ENCODE measurements around the gene PASK.
"Not testable (repeated sequence)": the region's sequence is repeated elsewhere in the genome, so short reads cannot be mapped to it uniquely, and the experiment has no call there.

PASK gene

DNA sequence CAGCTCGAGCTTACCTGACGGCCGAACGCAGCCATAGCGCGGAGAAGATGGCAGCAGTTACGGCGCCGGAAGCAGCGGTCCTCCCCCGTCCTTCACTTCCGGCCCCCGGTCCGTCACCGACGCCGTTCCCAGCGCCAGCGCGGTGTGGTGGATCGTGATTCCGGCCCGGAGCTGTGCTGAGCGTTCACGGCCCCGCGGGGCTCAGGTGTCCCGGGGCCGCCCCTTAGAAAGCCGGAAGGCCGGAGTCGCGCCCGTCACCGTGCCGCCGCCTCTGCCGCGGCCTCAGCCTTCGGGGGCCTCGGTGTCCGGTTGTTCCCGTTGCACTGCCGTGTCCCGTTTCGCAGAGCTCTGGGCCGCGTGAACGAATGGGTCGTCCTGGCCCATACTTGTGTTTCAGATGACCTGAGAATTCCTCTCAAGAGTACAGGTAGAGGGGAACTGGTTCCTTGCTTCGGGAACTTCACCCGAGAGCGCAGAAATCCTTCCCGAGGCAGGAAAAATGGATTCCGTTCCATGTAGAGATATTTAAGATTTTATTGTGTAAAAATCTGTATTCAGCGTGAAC lies 47.0 kb downstream of the PASK start, which contains the start of gene MTERF4:
Gene MTERF4, minus strand, starts transcription at position 49 of the 565 bp plus-strand sequence. Its CDS starts 14 bp downstream, at position 35.
- peak; percentile 72 to 88 (median 82) for DNase-seq

DNA sequence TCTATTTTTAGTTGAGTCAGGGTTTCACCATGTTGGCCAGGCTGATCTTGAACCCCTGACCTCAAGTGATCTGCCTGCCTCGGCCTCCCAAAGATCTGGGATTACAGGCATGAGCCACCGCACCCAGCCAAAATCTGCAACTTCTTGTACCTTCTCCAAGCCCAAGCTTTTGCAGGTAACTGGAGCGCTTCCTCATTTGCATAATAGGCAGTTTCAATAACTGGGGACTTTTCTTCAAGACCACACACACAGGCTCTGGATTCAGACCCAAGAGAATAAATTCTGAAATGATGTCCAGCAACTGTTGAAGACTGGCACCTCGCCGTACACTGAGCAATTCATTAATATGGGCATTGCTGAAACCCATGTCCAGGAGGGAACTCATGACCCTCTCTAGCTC lies 50.0 kb downstream of the PASK start:
- DNase-seq: no peak

DNA sequence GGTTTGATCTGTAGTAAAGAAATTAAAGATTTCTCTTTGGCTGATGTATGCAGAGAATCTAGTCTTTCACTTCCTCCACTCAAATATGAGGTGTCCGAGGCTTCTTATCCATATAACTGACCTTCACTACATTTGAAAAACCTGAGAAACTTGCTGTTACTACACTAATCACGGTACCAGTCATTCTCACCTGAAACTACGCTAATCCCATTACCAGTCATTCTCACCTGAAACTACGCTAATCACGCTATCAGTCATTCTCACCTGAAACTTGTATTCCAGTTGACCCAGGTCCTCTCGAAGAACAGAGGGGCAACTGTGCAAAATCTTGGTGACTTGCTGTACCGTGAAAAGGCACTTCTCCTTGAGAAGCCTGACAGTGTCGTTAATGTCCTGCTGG lies 52.3 kb downstream of the PASK start:
- DNase-seq: no peak

DNA sequence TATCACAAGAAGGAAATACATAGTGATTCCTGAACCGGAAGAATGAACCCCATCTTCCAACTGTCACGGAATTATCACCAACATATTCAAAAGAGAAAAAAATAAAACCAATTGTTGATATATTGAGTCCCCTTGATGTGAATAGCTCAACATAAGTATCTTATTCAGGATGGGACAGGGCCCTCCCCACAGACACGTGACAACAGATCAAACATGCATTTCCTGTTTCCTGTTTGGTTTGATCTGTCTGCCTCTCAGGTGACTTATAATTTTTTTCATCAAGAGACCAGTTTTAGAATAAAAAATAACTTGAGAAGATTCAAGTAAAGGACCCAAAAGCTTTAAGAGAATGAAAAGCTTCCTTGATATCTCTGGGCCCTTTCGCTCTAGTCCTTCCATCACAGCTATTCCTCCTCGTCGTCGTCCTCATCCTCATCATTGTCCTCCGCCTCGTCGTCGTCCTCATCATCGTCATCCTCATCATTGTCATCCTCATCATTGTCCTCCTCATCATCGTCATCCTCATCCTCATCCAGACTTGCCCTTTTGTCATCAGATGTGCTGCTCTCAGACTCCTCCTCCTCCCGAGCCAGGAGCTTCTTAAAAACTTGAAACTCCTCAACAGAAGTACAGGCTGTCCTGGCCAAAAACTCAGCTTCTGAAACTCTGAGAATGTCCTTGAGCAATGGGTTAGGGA lies 53.5 kb downstream of the PASK start:
- peak in 1 of 4 experiments; percentile 29 for DNase-seq

DNA sequence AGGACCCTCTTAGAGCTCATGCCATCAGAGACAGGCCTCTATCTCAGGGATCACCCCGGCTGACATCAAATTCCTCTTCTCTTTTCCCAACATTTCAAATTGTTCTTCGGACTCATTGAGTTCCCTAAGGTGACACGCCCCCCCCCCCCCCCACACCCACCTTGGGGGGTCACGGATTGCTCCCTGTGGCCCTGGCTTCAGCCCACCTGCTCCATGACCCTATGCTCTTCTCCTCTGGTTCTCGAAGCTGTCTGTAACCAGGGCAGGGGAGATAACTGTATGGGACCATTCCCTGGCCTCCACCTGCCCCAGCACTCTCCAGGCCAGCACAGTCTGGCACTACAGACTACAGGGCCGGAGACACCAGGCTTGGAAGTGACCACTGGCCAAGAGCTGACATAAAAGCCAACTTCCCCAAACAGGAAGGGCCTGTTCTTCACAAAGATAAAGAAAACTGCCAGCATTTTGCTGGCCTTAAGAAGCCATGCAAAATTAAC lies 54.3 kb downstream of the PASK start:
- DNase-seq: no peak

DNA sequence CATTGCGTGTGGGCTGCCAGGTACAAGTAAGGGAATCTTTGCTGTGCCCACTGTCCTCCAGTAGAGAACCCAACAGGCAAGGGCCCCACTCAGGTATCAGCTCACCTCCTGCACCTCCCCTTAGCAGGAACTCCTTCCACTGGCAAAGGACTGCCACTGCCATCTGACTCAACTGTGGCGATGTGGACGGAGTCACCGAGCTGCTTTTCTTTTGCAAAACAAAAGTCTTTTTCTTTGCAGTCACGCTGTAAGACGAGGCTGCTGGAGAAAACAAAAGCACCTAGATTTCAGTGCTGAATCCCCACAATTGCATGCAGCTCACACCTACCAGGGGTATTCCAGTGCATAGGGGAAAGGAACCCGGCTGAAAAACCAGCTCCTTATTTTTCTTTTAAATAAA lies 55.1 kb downstream of the PASK start:
- no peak for DNase-seq

DNA sequence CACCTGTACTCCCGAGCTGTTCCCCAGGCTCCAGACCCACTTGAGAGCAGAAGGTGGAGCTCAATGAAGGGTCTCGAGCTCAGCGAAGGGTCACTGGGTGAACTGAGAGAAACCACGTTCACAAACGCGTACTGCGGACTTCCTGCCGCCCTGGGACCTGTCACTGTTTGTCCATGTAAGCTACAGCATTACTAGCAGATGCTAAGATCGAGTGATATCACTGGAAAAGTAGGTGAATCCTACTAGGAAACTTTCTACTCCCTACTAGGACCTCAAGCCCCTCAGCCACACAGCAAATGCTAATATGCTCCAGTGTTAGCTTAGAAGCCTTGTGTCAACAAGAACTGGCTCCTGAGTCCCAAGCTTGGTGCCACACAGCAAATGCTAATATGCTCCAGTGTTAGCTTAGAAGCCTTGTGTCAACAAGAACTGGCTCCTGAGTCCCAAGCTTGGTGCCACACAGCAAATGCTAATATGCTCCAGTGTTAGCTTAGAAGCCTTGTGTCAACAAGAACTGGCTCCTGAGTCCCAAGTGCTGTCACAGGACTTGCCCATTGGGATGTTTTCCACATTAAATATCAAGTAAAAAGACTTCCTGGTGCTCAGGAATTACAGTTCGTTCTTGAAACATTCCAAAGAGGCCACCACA lies 56.0 kb downstream of the PASK start:
- not testable (repeated sequence) for DNase-seq

DNA sequence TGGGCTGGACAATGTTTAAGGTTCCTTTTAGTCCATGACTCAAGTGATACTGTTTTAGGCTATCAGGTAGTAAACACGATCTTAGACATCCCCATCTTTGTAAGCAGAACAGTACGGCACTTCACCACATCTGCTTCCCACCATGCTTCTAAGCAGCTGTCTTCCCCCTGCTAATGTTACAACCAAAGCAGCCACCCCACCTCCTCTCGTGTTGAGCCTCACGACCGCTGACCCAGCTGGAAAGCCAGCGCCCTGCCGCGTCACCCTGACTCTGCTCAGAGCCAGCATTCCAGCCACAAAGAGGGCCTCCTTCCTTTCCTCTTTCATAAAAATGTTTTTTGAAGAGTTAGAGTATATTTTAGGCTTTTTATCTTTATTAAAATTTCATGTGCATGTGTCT lies 56.6 kb downstream of the PASK start:
- no peak for DNase-seq

DNA sequence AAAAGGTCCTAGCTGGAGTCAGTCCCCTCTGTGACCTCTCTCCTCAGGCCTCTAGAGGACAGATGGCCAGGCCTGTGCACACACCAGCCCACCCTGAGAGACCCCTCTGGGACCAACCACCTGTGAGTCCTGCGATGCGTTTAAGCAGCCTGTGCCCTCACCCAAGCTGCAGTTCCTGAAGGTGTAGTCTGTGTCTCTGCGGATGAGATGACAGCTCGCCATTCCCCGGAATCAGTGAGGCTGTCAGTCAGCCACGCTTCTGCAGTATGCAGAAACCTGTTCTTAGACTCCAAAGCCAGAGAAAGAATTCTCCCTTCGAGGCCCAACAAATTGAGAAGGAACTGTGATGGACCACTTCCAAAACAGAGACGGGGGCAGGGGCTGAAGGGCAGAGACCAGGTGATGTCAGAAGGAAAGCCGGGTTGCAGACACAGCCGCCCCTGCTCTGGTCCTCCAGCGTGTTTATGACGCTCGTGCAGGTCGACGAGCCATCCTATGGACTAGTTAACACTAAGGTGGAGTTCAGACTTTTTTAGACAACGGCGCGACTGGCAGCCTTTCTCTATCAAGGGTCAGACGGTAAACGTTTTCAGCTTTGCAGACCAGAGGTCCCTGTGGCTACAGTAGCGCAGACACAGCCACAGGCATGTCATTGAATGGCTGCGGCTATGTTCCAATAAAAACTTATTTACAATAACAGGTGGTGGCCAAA lies 57.4 kb downstream of the PASK start:
- no peak for DNase-seq

DNA sequence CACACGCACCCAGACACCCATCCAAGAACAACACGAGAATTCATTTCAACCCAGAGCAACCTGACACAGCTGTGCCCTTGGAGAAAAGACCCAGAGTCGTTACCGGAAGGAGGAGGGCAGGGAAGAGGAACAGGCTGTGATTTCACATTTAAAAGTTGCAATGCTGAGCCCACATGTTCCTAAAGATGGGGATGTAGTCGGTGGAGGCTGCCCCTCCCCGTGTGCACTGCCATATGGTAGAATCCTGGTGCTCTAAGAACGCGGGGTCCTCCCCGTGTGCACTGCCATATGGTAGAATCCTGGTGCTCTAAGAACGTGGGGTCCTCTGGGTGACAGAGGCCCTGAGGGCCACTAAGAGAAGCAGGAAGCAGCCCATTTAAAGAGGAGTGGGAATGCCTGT lies 58.1 kb downstream of the PASK start:
- DNase-seq: no peak

DNA sequence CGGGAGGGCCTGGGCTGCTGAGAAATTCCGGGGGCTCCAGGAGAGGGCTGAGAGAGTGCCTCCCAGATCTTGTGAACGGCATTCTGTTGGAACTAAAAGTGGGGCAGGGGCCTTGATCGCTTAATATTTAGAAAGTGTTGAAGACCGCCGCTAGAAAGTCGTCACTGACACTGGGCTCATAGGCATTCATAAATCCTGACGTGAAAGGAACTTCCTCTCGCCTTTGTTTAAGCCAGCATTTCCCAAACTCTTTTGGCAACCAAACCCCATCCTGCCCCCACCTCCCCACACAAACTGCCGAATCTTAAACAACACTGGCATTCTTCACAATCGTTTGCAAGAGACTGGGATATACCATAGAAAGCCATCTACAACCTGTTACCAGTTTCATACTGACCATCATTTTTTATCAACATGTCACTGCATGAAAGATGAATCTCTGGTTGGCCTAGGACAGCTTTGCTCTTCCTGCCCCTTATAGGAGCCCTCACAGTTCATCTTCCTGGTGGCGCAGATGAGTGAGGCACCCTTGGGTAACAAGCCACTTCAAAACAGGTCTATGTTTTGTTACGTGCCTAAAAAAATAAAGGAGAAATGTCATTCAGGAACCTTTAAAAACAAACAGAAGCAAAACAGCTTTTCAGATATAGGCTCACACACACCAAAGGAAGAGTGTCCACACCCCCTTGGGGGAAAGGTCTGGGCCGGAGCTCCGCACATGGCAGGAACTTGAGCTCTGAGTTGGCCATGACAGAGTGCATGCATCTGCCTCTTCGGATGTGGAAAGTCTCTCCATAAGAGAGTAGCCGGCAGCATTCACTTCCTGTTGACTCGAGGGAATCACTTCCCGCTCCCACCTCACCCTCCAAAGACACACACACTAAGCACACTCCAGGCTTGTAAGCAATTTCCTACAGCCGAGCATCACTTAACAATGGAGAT lies 60.2 kb downstream of the PASK start:
- no peak for DNase-seq

DNA sequence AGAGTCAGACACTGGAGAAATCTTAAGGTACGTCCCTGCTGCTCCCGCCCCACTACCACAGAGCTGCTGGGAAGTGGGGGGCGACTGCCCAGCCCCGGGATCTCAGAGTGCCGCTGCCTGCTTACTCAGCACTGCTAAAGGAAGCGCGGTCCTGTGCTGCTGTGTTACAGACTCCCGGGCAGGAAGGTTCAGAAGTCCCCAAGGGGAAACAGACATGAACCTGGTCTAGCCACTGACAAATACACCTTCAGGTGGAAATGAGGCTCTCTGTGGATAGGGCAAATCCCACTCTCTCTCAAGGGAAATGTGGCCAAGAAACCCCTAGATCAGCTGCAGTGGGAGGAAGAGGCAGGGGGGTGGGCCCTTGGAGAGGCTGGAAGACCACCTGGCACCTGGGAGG lies 60.9 kb downstream of the PASK start:
- no peak for DNase-seq

DNA sequence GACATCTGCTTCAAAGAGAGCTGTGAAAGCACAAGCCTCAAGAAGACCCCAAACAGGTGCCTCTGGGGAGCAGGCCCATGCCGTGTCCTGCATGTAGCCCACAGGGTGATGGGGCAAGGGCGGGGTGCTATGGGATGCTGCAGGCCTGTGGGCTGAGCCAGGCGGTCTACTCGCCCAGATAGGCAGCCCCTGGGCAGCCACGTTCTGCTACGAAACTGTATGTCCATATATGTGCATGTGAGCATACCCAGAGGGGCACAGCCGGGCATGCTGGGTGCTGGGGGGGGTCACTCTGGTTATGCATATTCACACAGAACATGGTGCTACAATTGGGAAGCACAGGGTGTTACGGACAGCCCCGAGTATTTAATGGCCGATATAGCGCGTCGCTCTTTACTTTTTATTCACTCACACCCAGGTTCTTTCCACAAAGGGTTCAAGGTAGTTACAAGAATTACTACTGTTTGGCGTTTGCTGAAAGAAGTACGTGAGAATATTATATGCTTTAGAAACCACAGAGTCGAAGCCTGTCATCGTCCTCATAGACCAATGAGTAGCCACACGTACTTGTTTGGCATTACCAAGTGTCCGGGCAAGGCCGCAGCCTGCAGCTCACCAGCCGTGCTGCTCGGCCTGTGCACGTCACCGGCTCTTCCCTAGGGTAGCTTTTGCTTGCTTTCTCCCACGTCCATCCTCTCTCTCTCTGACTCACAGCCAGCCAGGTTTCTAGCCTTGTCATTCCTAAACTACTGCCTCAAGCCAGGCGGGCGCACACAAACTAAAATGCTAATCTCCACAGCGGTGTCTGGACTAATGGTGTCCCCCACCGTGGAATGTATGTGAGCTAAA lies 61.6 kb downstream of the PASK start:
- DNase-seq: no peak

DNA sequence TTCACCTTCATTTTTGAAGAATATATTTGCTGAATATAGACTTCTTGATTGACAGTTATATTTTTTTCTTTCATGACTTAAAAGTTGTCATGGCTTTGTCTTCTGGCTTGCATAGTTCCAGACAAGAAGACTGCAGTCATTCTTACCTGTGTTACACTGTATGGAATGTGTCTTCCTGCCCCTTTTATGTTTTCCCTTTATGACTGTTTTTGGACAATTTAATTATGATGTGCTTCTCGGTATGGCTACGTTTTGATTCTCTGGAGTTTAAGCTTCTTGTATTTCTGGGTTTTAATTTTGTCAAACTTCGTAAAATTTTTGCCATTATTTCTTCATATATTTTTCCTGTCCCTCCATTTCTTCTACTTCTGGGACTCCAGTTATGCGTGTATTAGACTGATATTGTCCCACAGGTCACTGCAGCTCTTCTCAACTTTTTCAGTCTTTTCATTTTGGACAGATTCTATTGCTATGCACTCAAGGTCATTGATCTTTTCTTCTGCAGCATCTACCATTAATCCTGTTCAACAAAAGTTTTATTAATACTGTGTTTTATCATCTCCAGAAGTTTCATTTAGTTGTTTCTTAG lies 64.3 kb downstream of the PASK start:
- DNase-seq: no peak

DNA sequence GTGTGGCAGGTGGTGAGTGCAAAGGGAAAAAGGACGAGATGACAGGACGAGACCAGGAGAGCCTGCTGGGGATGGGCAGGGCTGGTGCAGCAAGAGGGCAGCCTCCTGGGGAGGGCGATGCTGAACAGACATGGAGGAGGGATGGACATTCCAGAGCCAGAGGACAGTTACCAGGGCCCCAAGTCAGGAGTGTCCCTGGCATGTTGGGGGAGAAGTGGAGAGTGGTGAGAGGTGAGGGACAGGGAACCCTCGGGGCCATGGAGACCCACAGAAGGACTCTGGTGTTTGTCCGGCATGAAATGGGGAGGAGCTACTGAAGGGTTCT lies 66.2 kb downstream of the PASK start:
- no peak for DNase-seq

DNA sequence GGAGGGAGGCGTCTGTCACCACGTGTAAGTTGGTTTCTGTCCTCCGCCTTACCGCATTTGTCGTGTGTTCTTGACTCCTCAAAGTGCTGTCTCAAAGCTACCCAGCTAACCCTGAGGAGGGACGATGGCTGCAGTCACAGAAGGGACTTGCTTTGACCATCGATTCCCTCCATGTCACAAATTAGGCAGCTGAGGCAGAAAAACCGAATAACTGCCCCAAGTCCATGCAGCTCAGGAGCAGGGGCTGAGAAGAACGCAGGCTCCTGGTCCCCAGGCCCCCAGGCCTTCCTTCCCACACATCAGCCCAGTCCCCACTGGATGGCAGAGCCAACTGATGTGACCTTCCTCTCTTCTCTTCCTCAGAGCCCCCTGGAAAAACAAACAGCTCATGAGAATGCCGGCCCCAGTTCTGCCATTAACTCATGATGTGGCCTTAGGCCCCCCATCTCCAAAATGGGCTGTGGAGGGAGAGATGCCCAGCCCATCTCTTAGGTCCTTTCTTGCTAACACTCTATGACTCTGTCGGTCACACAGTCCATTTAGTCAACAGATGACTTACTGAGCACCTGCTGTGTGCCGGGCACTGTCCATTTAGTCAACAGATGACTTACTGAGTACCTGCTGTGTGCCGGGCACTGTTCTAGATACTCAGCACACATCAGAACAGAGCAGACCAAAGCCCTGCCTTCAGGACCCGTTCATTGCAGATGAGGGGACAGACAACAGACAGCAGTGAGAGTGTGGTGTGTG lies 66.8 kb downstream of the PASK start:
- no peak for DNase-seq

DNA sequence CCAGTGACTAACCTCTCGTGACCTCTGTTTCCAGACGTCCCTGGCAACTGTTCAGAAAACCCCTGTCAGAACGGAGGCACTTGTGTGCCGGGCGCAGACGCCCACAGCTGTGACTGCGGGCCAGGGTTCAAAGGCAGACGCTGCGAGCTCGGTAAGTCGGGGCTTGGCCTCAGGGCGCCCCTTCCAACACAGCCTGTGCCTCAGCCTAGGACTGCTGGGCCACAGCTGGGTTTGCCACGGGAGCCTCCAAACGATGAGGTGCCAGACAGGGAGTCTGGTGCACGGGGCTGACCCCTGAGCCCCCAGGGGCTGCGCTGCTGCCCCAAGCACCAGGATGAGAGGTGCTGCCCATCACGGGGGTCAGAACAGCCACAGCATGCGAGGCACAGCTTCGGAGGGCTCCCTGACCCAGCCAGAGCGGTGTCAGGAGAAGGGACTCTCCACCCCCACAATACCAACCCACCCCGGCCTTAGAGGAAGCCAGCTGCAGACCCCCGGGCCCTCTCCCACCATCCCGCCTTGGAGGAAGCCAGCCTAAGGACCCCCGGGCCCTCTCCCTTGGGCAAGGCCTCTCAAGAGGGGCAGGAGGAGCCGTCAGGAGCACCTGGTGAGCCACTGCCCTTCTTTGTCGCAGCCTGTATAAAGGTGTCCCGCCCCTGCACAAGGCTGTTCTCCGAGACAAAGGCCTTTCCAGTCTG lies 67.5 kb downstream of the PASK start:
- no peak for DNase-seq

DNA sequence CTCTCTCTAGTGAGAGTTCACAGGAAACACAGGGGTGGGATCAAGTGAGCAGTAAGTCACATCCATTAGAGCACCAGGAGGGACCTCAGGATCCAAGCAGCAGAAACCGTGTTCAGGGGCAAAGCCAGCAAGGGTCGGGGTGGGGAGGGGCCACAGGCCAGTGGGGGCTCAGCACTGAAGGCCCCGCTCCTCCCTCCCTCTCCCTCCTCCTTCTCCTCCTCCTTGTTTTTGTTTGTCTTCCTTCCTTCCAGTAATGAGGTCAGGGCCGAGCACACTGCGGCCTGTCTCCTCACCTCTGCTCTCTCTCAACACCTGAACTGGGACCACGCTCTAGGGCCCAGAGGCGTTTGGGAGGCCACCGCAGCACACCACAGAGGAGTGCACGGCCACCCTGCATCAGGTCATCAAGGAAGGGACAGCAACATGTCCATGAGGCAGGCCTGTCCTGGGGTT lies 68.1 kb downstream of the PASK start:
- no peak for DNase-seq

DNA sequence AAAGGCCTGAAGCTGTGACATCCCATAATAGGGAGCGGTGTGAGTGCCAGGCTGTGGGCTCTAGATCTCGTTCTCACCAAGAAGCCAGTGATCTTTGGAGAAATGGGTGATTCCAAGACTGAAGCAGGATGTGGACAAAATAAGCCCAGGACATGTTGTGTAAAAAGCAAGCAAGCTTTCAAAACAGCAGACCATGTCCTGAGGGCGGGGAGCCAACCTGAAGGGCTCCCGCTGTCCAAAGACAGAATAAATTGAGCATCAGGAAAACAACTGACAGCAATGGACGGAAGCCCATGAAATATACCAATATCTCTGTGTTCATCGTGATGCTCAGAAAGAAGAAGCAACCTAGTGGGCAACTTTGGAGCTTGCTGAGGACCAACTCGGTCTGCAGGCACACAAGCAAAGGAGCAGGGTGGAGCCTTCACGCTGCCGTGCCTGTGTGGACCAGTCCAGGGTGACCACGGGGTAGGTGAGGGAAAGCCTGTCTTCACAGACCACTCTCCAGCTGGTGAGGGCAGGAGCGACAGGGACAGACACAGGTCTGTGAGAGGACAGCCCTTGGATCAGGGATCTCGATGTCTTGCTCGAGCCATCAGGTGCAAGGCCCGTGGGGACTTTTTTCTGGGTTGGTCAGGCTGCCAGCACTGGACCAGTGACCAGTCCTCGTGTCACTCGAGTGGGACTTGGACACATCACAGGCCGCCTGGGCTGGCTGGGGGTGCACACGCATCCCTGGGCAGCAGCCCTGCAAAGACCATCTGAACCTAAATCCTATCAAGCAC lies 68.7 kb downstream of the PASK start:
- DNase-seq: no peak

Data from activated naive CD4-positive, alpha-beta T cell (primary cell).